HG03159 (cell line): ENCODE results near the gene RNU6-9.

Experiments used
- ATAC-seq: cut with Tn5 transposase; IDR thresholded peaks from one replicate; pipeline ENCODE4 v1.9.1; 2021; ENCODE audit warnings: mild to moderate bottlenecking, moderate library complexity; ENCODE audit not compliant: unreplicated experiment

Gene RNU6-9

GRCh38 chr19:916645-917322, 23.5 kb downstream of the RNU6-9 start:
- ATAC-seq, result no peak

- ATAC-seq, result no peak
Observed at GRCh38 chr19:917323-918151, 24.3 kb downstream of the RNU6-9 start, which contains the start of gene KISS1R. Gene KISS1R (plus strand): TSS chr19:917333. CDS start chr19:917503, 170 bp downstream.

GRCh38 chr19:918152-918437, 24.8 kb downstream of the RNU6-9 start:
- no peak for ATAC-seq

GRCh38 chr19:918481-919198, 25.4 kb downstream of the RNU6-9 start:
- ATAC-seq, result no peak

- no peak for ATAC-seq
Observed at GRCh38 chr19:919199-920050, 26.1 kb downstream of the RNU6-9 start.

GRCh38 chr19:920051-920864, 27.0 kb downstream of the RNU6-9 start:
- ATAC-seq, result no peak

GRCh38 chr19:924553-925086, 31.3 kb downstream of the RNU6-9 start:
- no peak for ATAC-seq

- ATAC-seq, result peak; percentile 32
Observed at GRCh38 chr19:925087-925525, 31.8 kb downstream of the RNU6-9 start.

- ATAC-seq, result peak; percentile 57
Observed at GRCh38 chr19:925526-926322, 32.4 kb downstream of the RNU6-9 start, which contains the start of gene ARID3A. Gene ARID3A (plus strand): TSS chr19:926035. CDS start chr19:929529, 3,494 bp downstream.

GRCh38 chr19:926323-926588, 33.0 kb downstream of the RNU6-9 start:
- ATAC-seq, result no peak

- no peak for ATAC-seq
Observed at GRCh38 chr19:926589-927350, 33.5 kb downstream of the RNU6-9 start.

GRCh38 chr19:927351-927779, 34.1 kb downstream of the RNU6-9 start:
- no peak for ATAC-seq

- no peak for ATAC-seq
Observed at GRCh38 chr19:927780-928401, 34.6 kb downstream of the RNU6-9 start.

- ATAC-seq, result no peak
Observed at GRCh38 chr19:928471-929202, 35.4 kb downstream of the RNU6-9 start.

- ATAC-seq, result no peak
Observed at GRCh38 chr19:929203-929890, 36.1 kb downstream of the RNU6-9 start.

- no peak for ATAC-seq
Observed at GRCh38 chr19:929891-930258, 36.6 kb downstream of the RNU6-9 start.
